SK-N-SH (cell line): ENCODE measurements around the gene YDJC. TPM values are rescaled to one million over a fixed set of nuclear protein-coding genes. Genes with fewer than 3 reads are reported as not detected.

ENCODE experiments used
- CTCF ChIA-PET: fragments of 300-600, 350-600 bp; formaldehyde crosslinking; extraction: SDS; loops from one replicate; lab custom pipeline; 2021; lab: Yijun Ruan, JAX
- POLR2A ChIA-PET: fragments of 350-600 bp; sonication (Branson Sonifier 250); formaldehyde crosslinking; extraction: SDS; loops from one replicate; lab custom pipeline; 2020; ENCODE audit warnings: antibody characterized with exemption, inconsistent platforms; lab: Yijun Ruan, JAX
- DNase-seq: peaks from one replicate; pipeline ENCODE4 v3.0.0; 2012
- H2AFZ ChIP-seq: fragments of 200-600 bp; sonication (generic); 2 replicates; pipeline ENCODE4 v1.8.1; 2016; ENCODE audit warnings: antibody characterized with exemption, mild to moderate bottlenecking, low read depth
- H3F3A ChIP-seq: fragments of 200-600 bp; sonication (generic); replicated peaks from 2 replicates; pipeline ENCODE3; 2016; ENCODE audit warnings: antibody characterized with exemption, mild to moderate bottlenecking; ENCODE audit not compliant: insufficient read depth
- H3K27ac ChIP-seq, 2 experiments: fragments of 200-500 bp in 1 of 2; fragments of 200-600 bp in 1 of 2; sonication (Bioruptor generic) in 1 of 2; sonication (generic), shearing (Covaris generic) in 1 of 2; 2 replicates each; pipeline versions ENCODE4 v1.5.1 to v1.6.1; 2014 to 2016; ENCODE audit warnings: low read depth in 2 of 2, inconsistent platforms in 1 of 2, low read length in 1 of 2, mild to moderate bottlenecking in 1 of 2, mixed read lengths in 1 of 2
- H3K27me3 ChIP-seq: fragments of 200-600 bp; sonication (generic), shearing (Covaris generic); 2 replicates; pipeline ENCODE4 v1.6.1; 2016; ENCODE audit warnings: mixed run types; ENCODE audit not compliant: insufficient read depth
- H3K36me3 ChIP-seq, 2 experiments: fragments of 200-500 bp in 1 of 2; fragments of 200-600 bp in 1 of 2; sonication (Bioruptor generic) in 1 of 2; sonication (generic) in 1 of 2; replicated peaks in 1 of 2; 2 replicates each; pipeline versions ENCODE3 to v1.5.1; 2014 to 2016; ENCODE audit warnings: low read length in 1 of 2, mild to moderate bottlenecking in 1 of 2; ENCODE audit not compliant: insufficient read depth in 2 of 2, control insufficient read depth in 1 of 2
- H3K4me1 ChIP-seq, 2 experiments: fragments of 200-500 bp in 1 of 2; fragments of 200-600 bp in 1 of 2; sonication (Bioruptor generic) in 1 of 2; sonication (generic), shearing (Covaris generic) in 1 of 2; 2 replicates each; pipeline versions ENCODE4 v1.5.1 to v1.6.1; 2014 to 2016; ENCODE audit warnings: low read depth in 1 of 2, low read length in 1 of 2, mixed run types in 1 of 2; ENCODE audit not compliant: insufficient read depth in 2 of 2, control insufficient read depth in 1 of 2
- H3K4me2 ChIP-seq: fragments of 200-600 bp; sonication (generic), shearing (Covaris generic); 2 replicates; pipeline ENCODE4 v1.6.1; 2017; ENCODE audit warnings: mixed run types
- H3K4me3 ChIP-seq, 2 experiments: fragments of 200-500 bp in 1 of 2; fragments of 200-600 bp in 1 of 2; sonication (Bioruptor generic) in 1 of 2; sonication (generic), shearing (Covaris generic) in 1 of 2; 2 replicates each; pipeline versions ENCODE4 v1.5.1 to v1.8.1; 2014 to 2016; ENCODE audit warnings: low read depth in 2 of 2, inconsistent platforms in 1 of 2, low read length in 1 of 2, mild to moderate bottlenecking in 1 of 2, mixed read lengths in 1 of 2, moderate library complexity in 1 of 2
- H3K79me2 ChIP-seq: fragments of 200-600 bp; sonication (generic); 2 replicates; pipeline ENCODE4 v1.8.1; 2017; ENCODE audit warnings: mild to moderate bottlenecking; ENCODE audit not compliant: insufficient read depth
- H3K9ac ChIP-seq: fragments of 200-600 bp; sonication (generic); 2 replicates; pipeline ENCODE4 v1.6.1; 2017; ENCODE audit warnings: mixed run types
- H3K9me2 ChIP-seq: fragments of 200-600 bp; sonication (generic); 2 replicates; pipeline ENCODE4 v1.6.1; 2017; ENCODE audit warnings: mixed run types
- H3K9me3 ChIP-seq: fragments of 200-600 bp; sonication (generic); 2 replicates; pipeline ENCODE4 v1.6.1; 2017; ENCODE audit warnings: mixed run types, mild to moderate bottlenecking, moderate library complexity
- H4K20me1 ChIP-seq: fragments of 200-600 bp; sonication (generic); 2 replicates; pipeline ENCODE4 v1.6.1; 2017; ENCODE audit warnings: mild to moderate bottlenecking, mixed run types; ENCODE audit not compliant: insufficient read depth
- EP300 ChIP-seq, 2 experiments: IDR thresholded peaks; 2 replicates each; pipeline versions ENCODE4 v1.4.0 to v1.6.1; 2012; ENCODE audit warnings: borderline replicate concordance in 1 of 2, low read depth in 1 of 2, low read length in 1 of 2
- FOXJ3 ChIP-seq: sonication (generic); formaldehyde crosslinking; IDR thresholded peaks from 2 replicates; pipeline ENCODE4 v1.5.1; 2020; ENCODE audit warnings: mild to moderate bottlenecking, missing genetic modification reagents
- FOXM1 ChIP-seq: IDR thresholded peaks from 2 replicates; pipeline ENCODE4 v1.4.0; 2012; ENCODE audit warnings: low read depth, mild to moderate bottlenecking
- GATA2 ChIP-seq: sonication (generic); formaldehyde crosslinking; IDR thresholded peaks from 2 replicates; pipeline ENCODE4 v1.5.0; 2020; ENCODE audit warnings: mild to moderate bottlenecking, missing genetic modification reagents
- IRF3 ChIP-seq: fragments of 150-350 bp; IDR thresholded peaks from 2 replicates; pipeline ENCODE4 v1.6.1; 2016; ENCODE audit warnings: mild to moderate bottlenecking, low read depth, low read length
- JUND ChIP-seq: IDR thresholded peaks from 2 replicates; pipeline ENCODE4 v1.4.0; 2012
- MAX ChIP-seq: IDR thresholded peaks from 2 replicates; pipeline ENCODE4 v1.4.0; 2012; ENCODE audit warnings: low read depth
- MXI1 ChIP-seq: IDR thresholded peaks from 2 replicates; pipeline ENCODE4 v1.6.1; 2012; ENCODE audit warnings: mild to moderate bottlenecking, low read depth, low read length, improper control_type of control experiment
- RCOR1 ChIP-seq: fragments of 150-350 bp; IDR thresholded peaks from 2 replicates; pipeline ENCODE4 v1.6.1; 2017; ENCODE audit warnings: antibody characterized with exemption, low read length
- RFX5 ChIP-seq: IDR thresholded peaks from 2 replicates; pipeline ENCODE4 v1.6.1; 2012; ENCODE audit warnings: mild to moderate bottlenecking, improper control_type of control experiment, low read length
- TAF1 ChIP-seq: IDR thresholded peaks from 2 replicates; pipeline ENCODE4 v1.6.1; 2012; ENCODE audit warnings: low read depth, mild to moderate bottlenecking, low read length, moderate library complexity, borderline replicate concordance
- ZBTB33 ChIP-seq: IDR thresholded peaks from 2 replicates; pipeline ENCODE4 v1.4.0; 2012; ENCODE audit warnings: low read depth, borderline replicate concordance
- WGBS: methylation state at CpG from one replicate; pipeline ENCODE4 v1.1.6; 2017; ENCODE audit warnings: low lambda C conversion rate; 5-methylcytosine and 5-hydroxymethylcytosine counted together
- polyA plus RNA-seq, 3 experiments: library from polyadenylated mRNA; depleted of rRNA; stranded (reverse); fragments of >200 nt; gene quantifications; 2 replicates each; pipeline ENCODE4 v1.2.3, GENCODE V29; 2012
- TF ChIP-seq, protein P1 (sequence below): fragments of 150-350 bp; IDR thresholded peaks from 2 replicates; pipeline ENCODE4 v1.6.1; 2017; ENCODE audit warnings: antibody characterized with exemption, low read length, low read depth, borderline replicate concordance
- TF ChIP-seq, protein P2 (sequence below): fragments of 200-600 bp; sonication (generic); IDR thresholded peaks from 2 replicates; pipeline ENCODE4 v1.6.1; 2017; ENCODE audit warnings: antibody characterized with exemption, mild to moderate bottlenecking, moderate library complexity
- TF ChIP-seq, protein P3 (sequence below): IDR thresholded peaks from 2 replicates; pipeline ENCODE4 v1.6.1; 2012; ENCODE audit warnings: mild to moderate bottlenecking, low read depth, low read length, moderate library complexity

Gene YDJC
- polyA plus RNA-seq, 1 of the 3 experiments (the other 2 are of a cell fraction): 37.4 TPM

DNA sequence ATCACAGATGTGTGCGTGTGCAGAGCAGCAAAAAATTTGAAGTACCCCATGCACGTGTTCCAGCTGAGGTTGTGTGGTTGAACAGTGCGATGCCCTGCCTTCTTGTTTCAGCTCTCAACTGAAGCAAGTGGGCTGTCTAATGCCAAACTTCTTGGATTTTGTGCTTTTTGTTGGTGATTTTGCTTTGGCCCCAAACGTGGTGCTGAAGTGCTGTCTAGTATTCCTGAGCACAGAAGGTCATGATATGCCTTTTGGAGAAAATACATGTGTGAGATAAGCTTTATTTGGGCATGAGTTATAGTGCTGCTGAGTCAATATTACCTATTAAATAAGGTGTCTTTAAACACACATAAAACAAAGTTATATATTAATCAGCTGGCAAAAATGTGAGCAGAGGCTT, 14.1 kb downstream of the YDJC start (continued):
- TF ChIP-seq, protein P1, sequence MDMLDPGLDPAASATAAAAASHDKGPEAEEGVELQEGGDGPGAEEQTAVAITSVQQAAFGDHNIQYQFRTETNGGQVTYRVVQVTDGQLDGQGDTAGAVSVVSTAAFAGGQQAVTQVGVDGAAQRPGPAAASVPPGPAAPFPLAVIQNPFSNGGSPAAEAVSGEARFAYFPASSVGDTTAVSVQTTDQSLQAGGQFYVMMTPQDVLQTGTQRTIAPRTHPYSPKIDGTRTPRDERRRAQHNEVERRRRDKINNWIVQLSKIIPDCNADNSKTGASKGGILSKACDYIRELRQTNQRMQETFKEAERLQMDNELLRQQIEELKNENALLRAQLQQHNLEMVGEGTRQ: no peak
- TF ChIP-seq MAX: no peak
- TF ChIP-seq EP300 (IDR thresholded peaks at IDR 0.05; ENCODE audit: borderline replicate concordance in 1 of 2, low read depth in 1 of 2, low read length in 1 of 2): no peak
- no peak for TF ChIP-seq ZBTB33
- no peak for TF ChIP-seq IRF3

DNA sequence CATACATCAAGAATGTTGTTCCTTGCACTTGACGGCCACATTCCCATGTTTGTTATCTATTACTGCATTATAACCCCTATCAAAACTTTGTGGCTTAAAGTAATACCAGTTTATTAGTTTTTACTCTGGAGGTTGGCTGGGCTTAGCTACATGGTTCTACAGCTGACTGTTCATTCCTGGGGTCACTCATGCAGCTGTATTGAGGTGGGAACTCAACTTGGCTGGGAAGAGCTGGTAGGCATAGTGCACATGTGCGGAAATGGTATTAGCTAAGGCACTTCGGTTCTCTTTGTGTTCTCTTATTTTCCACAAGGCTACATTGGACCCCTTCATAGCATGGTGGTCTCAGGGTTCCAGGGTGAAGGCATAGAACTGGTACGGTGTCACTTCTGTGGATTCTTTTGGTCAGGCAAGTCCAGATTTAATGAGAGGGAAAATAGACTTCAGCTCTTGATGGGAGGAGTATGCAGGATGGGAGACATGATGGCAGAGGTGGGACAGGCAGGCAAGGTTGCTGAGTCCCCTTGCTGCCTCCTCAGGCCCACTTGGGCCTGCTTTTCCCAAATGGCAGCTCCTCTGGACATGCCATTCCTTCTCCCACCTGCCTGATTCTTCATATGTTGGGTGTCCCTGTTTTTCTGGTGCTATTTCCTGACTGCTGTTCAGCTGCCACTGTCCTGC, 16.1 kb downstream of the YDJC start:
- no peak overlapping the region for H3K4me2 ChIP-seq
- CTCF ChIA-PET: interaction anchor here (0.9 to 3.3 kb wide), 6 partner anchors 10 to 29 kb away, joined by 3 to 19 read pairs (median 4); partner anchors contain the start of genes SDF2L1 and YDJC
- DNase-seq: no peak
- no peaks in the 10 kb centered on the region for H3F3A ChIP-seq
- 82% methylated on average over 4 of the region's 4 CpGs for WGBS
- H2AFZ ChIP-seq: no peak overlapping the region
- H3K79me2 ChIP-seq: peaks cover 98% of the 10 kb centered on the region
- H3K4me1 ChIP-seq: no peaks in the 10 kb centered on the region; a peak in 1 of 4 replicates
- no peaks in the 10 kb centered on the region for H3K9me3 ChIP-seq
- H3K9ac ChIP-seq: no peak overlapping the region
- H3K27me3 ChIP-seq: no peaks in the 10 kb centered on the region
- H3K36me3 ChIP-seq: peaks cover 8 to 25% of the 10 kb centered on the region in 2 experiments
- POLR2A ChIA-PET: no interaction called here
- no peak overlapping the region for H3K27ac ChIP-seq
- H4K20me1 ChIP-seq: peaks cover 85% of the 10 kb centered on the region
- no peak overlapping the region for H3K4me3 ChIP-seq
- no peaks in the 10 kb centered on the region for H3K9me2 ChIP-seq
- TF ChIP-seq, protein P2, sequence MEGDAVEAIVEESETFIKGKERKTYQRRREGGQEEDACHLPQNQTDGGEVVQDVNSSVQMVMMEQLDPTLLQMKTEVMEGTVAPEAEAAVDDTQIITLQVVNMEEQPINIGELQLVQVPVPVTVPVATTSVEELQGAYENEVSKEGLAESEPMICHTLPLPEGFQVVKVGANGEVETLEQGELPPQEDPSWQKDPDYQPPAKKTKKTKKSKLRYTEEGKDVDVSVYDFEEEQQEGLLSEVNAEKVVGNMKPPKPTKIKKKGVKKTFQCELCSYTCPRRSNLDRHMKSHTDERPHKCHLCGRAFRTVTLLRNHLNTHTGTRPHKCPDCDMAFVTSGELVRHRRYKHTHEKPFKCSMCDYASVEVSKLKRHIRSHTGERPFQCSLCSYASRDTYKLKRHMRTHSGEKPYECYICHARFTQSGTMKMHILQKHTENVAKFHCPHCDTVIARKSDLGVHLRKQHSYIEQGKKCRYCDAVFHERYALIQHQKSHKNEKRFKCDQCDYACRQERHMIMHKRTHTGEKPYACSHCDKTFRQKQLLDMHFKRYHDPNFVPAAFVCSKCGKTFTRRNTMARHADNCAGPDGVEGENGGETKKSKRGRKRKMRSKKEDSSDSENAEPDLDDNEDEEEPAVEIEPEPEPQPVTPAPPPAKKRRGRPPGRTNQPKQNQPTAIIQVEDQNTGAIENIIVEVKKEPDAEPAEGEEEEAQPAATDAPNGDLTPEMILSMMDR: no peak
- TF ChIP-seq RCOR1 (no peak), FOXM1 (no peak), JUND (no peak), MXI1 (no peak), MAX (no peak), GATA2 (no peak), RFX5 (no peak), FOXJ3 (CRISPR knock-in tag) (no peak), TAF1 (no peak)
- TF ChIP-seq, protein P3, sequence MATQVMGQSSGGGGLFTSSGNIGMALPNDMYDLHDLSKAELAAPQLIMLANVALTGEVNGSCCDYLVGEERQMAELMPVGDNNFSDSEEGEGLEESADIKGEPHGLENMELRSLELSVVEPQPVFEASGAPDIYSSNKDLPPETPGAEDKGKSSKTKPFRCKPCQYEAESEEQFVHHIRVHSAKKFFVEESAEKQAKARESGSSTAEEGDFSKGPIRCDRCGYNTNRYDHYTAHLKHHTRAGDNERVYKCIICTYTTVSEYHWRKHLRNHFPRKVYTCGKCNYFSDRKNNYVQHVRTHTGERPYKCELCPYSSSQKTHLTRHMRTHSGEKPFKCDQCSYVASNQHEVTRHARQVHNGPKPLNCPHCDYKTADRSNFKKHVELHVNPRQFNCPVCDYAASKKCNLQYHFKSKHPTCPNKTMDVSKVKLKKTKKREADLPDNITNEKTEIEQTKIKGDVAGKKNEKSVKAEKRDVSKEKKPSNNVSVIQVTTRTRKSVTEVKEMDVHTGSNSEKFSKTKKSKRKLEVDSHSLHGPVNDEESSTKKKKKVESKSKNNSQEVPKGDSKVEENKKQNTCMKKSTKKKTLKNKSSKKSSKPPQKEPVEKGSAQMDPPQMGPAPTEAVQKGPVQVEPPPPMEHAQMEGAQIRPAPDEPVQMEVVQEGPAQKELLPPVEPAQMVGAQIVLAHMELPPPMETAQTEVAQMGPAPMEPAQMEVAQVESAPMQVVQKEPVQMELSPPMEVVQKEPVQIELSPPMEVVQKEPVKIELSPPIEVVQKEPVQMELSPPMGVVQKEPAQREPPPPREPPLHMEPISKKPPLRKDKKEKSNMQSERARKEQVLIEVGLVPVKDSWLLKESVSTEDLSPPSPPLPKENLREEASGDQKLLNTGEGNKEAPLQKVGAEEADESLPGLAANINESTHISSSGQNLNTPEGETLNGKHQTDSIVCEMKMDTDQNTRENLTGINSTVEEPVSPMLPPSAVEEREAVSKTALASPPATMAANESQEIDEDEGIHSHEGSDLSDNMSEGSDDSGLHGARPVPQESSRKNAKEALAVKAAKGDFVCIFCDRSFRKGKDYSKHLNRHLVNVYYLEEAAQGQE: no peak
- TF ChIP-seq, protein P1: no peak
